BLaER1 (cell line): ENCODE results near the gene PDE8A.
"Not testable (repeated sequence)": the region's sequence is repeated elsewhere in the genome, so short reads cannot be mapped to it uniquely, and the experiment has no call there.

ENCODE experiments used
- H3K27ac ChIP-seq: shearing (Covaris generic); formaldehyde crosslinking; 2 replicates; pipeline ENCODE4 v1.8.1; 2022
- H3K27me3 ChIP-seq: shearing (Covaris generic); formaldehyde crosslinking; 2 replicates; pipeline ENCODE4 v1.8.1; 2022
- H3K36me3 ChIP-seq: shearing (Covaris generic); formaldehyde crosslinking; 2 replicates; pipeline ENCODE4 v1.8.1; 2022
- H3K4me1 ChIP-seq: shearing (Covaris generic); formaldehyde crosslinking; 2 replicates; pipeline ENCODE4 v1.8.1; 2022
- H3K4me2 ChIP-seq: shearing (Covaris generic); formaldehyde crosslinking; 2 replicates; pipeline ENCODE4 v1.8.1; 2022
- H3K4me3 ChIP-seq: shearing (Covaris generic); formaldehyde crosslinking; 2 replicates; pipeline ENCODE4 v1.8.1; 2022
- H3K9ac ChIP-seq: shearing (Covaris generic); formaldehyde crosslinking; 2 replicates; pipeline ENCODE4 v1.8.1; 2022
- H3K9me3 ChIP-seq: shearing (Covaris generic); formaldehyde crosslinking; 2 replicates; pipeline ENCODE4 v1.8.1; 2022
- H4K20me1 ChIP-seq: shearing (Covaris generic); formaldehyde crosslinking; 2 replicates; pipeline ENCODE4 v1.8.1; 2022
- Cebpa-rat ChIP-seq: shearing (Covaris generic); IDR thresholded peaks from 2 replicates; pipeline ENCODE4 v1.8.1; 2022

PDE8A gene

GRCh38 chr15:85151861-85152260, 170.2 kb downstream of the PDE8A start:
- H3K4me1 ChIP-seq, result no peaks in the 10 kb centered on the region
- TF ChIP-seq Cebpa-rat, result no peak
- no peak overlapping the region for H3K9ac ChIP-seq
- no peak overlapping the region for H3K4me3 ChIP-seq
- no peak overlapping the region for H3K4me2 ChIP-seq
- H3K27ac ChIP-seq, result no peak overlapping the region
- H3K36me3 ChIP-seq, result no peaks in the 10 kb centered on the region
- no peaks in the 10 kb centered on the region for H4K20me1 ChIP-seq
- H3K27me3 ChIP-seq, result no peaks in the 10 kb centered on the region
- H3K9me3 ChIP-seq, result no peaks in the 10 kb centered on the region

GRCh38 chr15:85154061-85154460, 172.4 kb downstream of the PDE8A start:
- Histone ChIP-seq H3K4me2 (no peak overlapping the region), H3K9ac (no peak overlapping the region), H3K9me3 (no peaks in the 10 kb centered on the region), H3K4me1 (no peaks in the 10 kb centered on the region), H3K36me3 (no peaks in the 10 kb centered on the region), H3K27me3 (no peaks in the 10 kb centered on the region), H4K20me1 (no peaks in the 10 kb centered on the region), H3K27ac (no peak overlapping the region), H3K4me3 (no peak overlapping the region)
- TF ChIP-seq Cebpa-rat, result no peak

DNA sequence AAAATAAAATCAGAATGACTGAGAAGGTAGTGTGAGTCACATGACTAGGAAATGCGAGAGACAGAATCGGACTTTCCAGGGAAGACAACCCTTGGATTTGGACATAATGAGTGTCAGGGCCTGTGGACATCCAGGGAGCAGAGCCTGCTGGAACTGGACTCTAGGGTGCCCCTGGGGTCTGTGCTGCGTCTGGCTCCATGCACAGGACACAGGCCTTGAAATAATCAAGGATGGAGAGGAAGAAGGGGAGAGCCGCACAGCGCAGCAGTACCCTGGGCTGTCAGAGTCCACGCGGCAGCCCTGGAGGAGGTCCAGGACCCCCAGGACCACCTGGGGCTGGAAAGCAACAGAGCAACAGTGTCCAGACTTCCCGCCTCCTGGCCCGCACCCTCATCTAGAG, 173.7 kb downstream of the PDE8A start:
- TF ChIP-seq Cebpa-rat, result no peak
- Histone ChIP-seq H3K27ac (no peak overlapping the region), H3K9ac (no peak overlapping the region), H3K4me1 (no peaks in the 10 kb centered on the region), H3K4me3 (no peak overlapping the region), H3K9me3 (no peaks in the 10 kb centered on the region), H3K36me3 (no peaks in the 10 kb centered on the region), H4K20me1 (no peaks in the 10 kb centered on the region), H3K4me2 (no peak overlapping the region), H3K27me3 (no peaks in the 10 kb centered on the region)

DNA sequence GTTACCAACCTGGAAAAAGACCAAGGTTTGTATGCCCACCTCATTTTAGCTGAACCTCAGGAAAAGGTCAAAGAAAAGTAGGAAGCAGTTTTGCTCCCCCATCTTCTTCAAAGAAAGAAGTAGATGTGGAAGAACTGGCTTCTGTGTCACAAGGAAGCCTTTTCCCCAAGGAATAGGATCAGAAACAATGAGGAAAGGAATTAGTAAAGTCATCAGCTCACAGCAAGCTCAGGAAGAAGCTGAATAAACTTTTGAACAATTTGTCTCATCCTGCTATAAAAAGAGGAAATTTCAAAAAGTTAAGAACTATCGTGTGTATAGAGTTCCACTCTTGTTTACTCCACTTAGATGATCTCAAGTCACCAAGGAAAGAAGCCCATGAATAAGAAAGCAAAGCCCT, 174.2 kb downstream of the PDE8A start:
- Histone ChIP-seq H3K27ac (no peak overlapping the region), H3K4me2 (no peak overlapping the region), H4K20me1 (no peaks in the 10 kb centered on the region), H3K9me3 (no peaks in the 10 kb centered on the region), H3K36me3 (no peaks in the 10 kb centered on the region), H3K4me1 (no peaks in the 10 kb centered on the region), H3K4me3 (no peak overlapping the region), H3K9ac (no peak overlapping the region), H3K27me3 (no peaks in the 10 kb centered on the region)
- no peak for TF ChIP-seq Cebpa-rat

GRCh38 chr15:85157344-85157743, 175.7 kb downstream of the PDE8A start:
- no peaks in the 10 kb centered on the region for H3K27me3 ChIP-seq
- no peak overlapping the region for H3K4me2 ChIP-seq
- no peaks in the 10 kb centered on the region for H3K36me3 ChIP-seq
- no peak overlapping the region for H3K4me3 ChIP-seq
- no peak overlapping the region for H3K9ac ChIP-seq
- no peaks in the 10 kb centered on the region for H4K20me1 ChIP-seq
- H3K27ac ChIP-seq, result no peak overlapping the region
- peaks cover 5% of the 10 kb centered on the region; the same call in 1 of the 2 replicates for H3K9me3 ChIP-seq
- H3K4me1 ChIP-seq, result no peaks in the 10 kb centered on the region
- TF ChIP-seq Cebpa-rat, result no peak

DNA sequence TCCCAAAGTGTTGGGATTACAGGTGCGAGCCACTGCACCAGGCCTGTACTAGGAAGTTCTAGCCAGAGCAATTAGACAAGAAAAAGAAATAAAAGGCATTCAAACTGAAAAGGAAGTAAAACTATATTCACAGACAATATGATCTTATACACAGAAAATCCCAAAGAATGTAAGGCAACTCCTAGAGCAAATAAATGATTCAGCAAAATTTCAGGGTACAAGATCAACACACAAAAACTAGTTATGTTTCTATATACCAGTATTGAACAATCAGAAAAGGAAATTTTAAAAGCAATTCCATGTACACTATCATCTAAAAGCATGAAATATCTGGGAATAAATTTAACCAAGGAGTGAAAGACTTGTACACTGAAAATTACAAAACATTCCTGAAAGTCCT, 180.6 kb downstream of the PDE8A start:
- Histone ChIP-seq H3K4me2 (no peak overlapping the region), H3K9ac (no peak overlapping the region), H3K27me3 (no peaks in the 10 kb centered on the region), H3K9me3 (peaks cover 23% of the 10 kb centered on the region), H3K27ac (no peak overlapping the region), H3K36me3 (no peaks in the 10 kb centered on the region), H4K20me1 (no peaks in the 10 kb centered on the region), H3K4me3 (no peak overlapping the region), H3K4me1 (no peaks in the 10 kb centered on the region)
- no peak for TF ChIP-seq Cebpa-rat

- H3K4me3 ChIP-seq, result no peak overlapping the region
- no peaks in the 10 kb centered on the region for H3K4me1 ChIP-seq
- H3K27me3 ChIP-seq, result no peaks in the 10 kb centered on the region
- TF ChIP-seq Cebpa-rat, result no peak
- H3K27ac ChIP-seq, result no peak overlapping the region
- H3K9ac ChIP-seq, result no peak overlapping the region
- H3K36me3 ChIP-seq, result no peaks in the 10 kb centered on the region
- H3K4me2 ChIP-seq, result no peak overlapping the region
- no peaks in the 10 kb centered on the region for H4K20me1 ChIP-seq
- peaks cover 31% of the 10 kb centered on the region for H3K9me3 ChIP-seq
Observed at GRCh38 chr15:85164841-85165466, 183.3 kb downstream of the PDE8A start.

- H3K4me2 ChIP-seq, result no peak overlapping the region
- no peak for TF ChIP-seq Cebpa-rat
- peaks cover 51% of the 10 kb centered on the region for H3K9me3 ChIP-seq
- H3K27me3 ChIP-seq, result no peaks in the 10 kb centered on the region
- no peak overlapping the region for H3K4me3 ChIP-seq
- no peak overlapping the region for H3K9ac ChIP-seq
- H3K27ac ChIP-seq, result no peak overlapping the region
- H3K4me1 ChIP-seq, result no peaks in the 10 kb centered on the region
- no peaks in the 10 kb centered on the region for H3K36me3 ChIP-seq
- no peaks in the 10 kb centered on the region for H4K20me1 ChIP-seq
Observed at GRCh38 chr15:85167568-85167967, 185.9 kb downstream of the PDE8A start.

DNA sequence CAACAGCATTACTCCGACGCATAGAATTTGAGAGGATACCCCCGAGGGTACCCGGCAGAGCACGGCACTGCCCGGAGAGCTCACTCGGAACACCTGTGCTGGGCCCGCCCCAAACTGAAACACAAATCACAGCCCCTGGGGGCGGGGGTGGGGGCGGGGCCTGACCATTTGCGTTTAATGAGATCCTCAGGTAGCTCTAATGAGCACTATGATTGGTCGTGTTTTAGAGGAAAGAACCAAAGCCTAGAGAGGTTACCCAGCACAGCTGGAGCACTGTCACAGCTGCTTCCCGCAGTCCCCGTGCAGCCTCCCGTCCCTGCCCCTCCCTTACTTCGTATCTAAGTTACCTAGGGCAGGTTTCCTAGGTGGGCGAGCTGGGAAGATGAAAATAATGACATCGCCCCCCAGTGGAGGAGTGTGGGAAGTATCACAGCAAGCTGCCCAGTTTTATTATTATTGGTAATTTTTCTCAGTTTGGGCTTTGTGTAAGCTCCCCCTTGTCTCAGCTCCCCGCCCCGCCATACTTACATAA, 187.1 kb downstream of the PDE8A start:
- H3K4me3 ChIP-seq, result no peak overlapping the region
- no peaks in the 10 kb centered on the region for H3K4me1 ChIP-seq
- peaks cover 53% of the 10 kb centered on the region for H3K9me3 ChIP-seq
- H3K4me2 ChIP-seq, result no peak overlapping the region
- H3K27ac ChIP-seq, result no peak overlapping the region
- H3K36me3 ChIP-seq, result no peaks in the 10 kb centered on the region
- no peak overlapping the region for H3K9ac ChIP-seq
- no peaks in the 10 kb centered on the region for H3K27me3 ChIP-seq
- no peak for TF ChIP-seq Cebpa-rat
- no peaks in the 10 kb centered on the region for H4K20me1 ChIP-seq

DNA sequence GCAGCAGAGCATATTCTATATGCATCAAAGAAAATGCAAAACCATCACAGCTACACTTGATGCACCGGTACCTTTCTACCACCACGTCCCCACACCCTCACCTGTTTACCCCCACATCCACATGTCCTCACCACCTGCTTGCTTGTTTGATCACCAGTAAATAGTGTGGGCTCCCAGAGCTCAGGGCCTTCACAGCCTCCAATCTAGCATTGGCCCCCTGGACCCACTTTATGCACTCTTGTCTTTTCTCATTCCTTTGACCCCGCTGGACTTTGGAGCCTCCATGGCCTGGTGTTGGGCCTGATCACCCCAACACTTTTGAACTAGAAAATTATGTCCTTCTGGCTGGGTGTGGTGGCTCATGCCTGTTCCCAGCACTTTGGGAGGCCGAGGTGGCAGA, 190.1 kb downstream of the PDE8A start:
- H3K36me3 ChIP-seq, result no peaks in the 10 kb centered on the region
- no peaks in the 10 kb centered on the region for H4K20me1 ChIP-seq
- H3K9ac ChIP-seq, result no peak overlapping the region
- no peaks in the 10 kb centered on the region for H3K27me3 ChIP-seq
- no peak for TF ChIP-seq Cebpa-rat
- no peak overlapping the region for H3K4me2 ChIP-seq
- H3K4me1 ChIP-seq, result no peaks in the 10 kb centered on the region
- H3K9me3 ChIP-seq, result peaks cover 50% of the 10 kb centered on the region
- no peak overlapping the region for H3K27ac ChIP-seq
- H3K4me3 ChIP-seq, result no peak overlapping the region

GRCh38 chr15:85172846-85173490, 191.3 kb downstream of the PDE8A start:
- no peaks in the 10 kb centered on the region for H3K27me3 ChIP-seq
- H3K36me3 ChIP-seq, result no peaks in the 10 kb centered on the region
- no peak overlapping the region for H3K4me2 ChIP-seq
- H3K4me3 ChIP-seq, result no peak overlapping the region
- H3K9ac ChIP-seq, result no peak overlapping the region
- H3K27ac ChIP-seq, result no peak overlapping the region
- TF ChIP-seq Cebpa-rat, result no peak
- H4K20me1 ChIP-seq, result no peaks in the 10 kb centered on the region
- peaks cover 50% of the 10 kb centered on the region for H3K9me3 ChIP-seq
- no peaks in the 10 kb centered on the region for H3K4me1 ChIP-seq

DNA sequence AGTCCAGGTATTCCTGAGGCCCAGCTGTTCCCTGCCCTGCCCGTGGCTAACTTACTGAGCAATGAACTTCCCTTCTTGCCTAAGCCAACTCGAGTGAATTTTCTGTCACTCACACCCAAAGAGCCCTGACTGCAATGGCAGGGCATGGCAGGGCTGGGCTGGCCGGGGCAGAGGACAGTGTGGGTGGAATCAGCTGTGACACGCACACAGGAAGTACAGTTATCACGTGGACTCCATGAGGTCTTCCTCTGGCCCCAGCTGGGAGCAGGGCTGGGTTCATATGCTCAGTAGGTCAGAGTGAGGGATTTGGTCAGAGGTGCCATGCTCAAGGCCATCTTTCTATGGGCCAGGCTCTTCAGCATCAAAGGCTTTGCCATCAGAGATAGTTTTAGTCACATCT, 192.0 kb downstream of the PDE8A start:
- not testable (repeated sequence) for H3K36me3 ChIP-seq, H3K4me1 ChIP-seq, H3K27ac ChIP-seq, H4K20me1 ChIP-seq, H3K9ac ChIP-seq, H3K4me2 ChIP-seq, H3K4me3 ChIP-seq, H3K27me3 ChIP-seq
- H3K9me3 ChIP-seq, result peaks cover 49% of the 10 kb centered on the region
